CD4-positive, alpha-beta T cell treated with Interleukin-4 for 1 hour (primary cell): Measurements from ENCODE around the gene KRT2.

Source experiments
- DNase-seq, 2 donors: peaks; one replicate each; pipeline ENCODE4 v3.0.0-alpha.2; 2020 to 2022

Gene KRT2

GRCh38 chr12:52651726-52652261 lies at the start of gene KRT2:
Gene KRT2, minus strand, starts transcription at chr12:52652211. Its CDS starts 69 bp downstream, at chr12:52652142.
- DNase-seq, result no peak

GRCh38 chr12:52701281-52701680 lies 49.3 kb upstream of the KRT2 start:
- no peak for DNase-seq

GRCh38 chr12:52699960-52700359 lies 47.9 kb upstream of the KRT2 start:
- DNase-seq, result no peak

- no peak for DNase-seq
These were observed 47.4 kb upstream of the KRT2 start for GRCh38 chr12:52699373-52699772.

- DNase-seq, result no peak
These were observed 46.8 kb upstream of the KRT2 start for GRCh38 chr12:52698651-52699340.

- no peak for DNase-seq
These were observed 45.1 kb upstream of the KRT2 start for GRCh38 chr12:52697058-52697582.

- DNase-seq, result no peak
These were observed 44.6 kb upstream of the KRT2 start for GRCh38 chr12:52696588-52696987.

GRCh38 chr12:52695039-52695438 lies 43.0 kb upstream of the KRT2 start:
- no peak for DNase-seq

GRCh38 chr12:52694151-52694550 lies 42.1 kb upstream of the KRT2 start:
- no peak for DNase-seq

DNA sequence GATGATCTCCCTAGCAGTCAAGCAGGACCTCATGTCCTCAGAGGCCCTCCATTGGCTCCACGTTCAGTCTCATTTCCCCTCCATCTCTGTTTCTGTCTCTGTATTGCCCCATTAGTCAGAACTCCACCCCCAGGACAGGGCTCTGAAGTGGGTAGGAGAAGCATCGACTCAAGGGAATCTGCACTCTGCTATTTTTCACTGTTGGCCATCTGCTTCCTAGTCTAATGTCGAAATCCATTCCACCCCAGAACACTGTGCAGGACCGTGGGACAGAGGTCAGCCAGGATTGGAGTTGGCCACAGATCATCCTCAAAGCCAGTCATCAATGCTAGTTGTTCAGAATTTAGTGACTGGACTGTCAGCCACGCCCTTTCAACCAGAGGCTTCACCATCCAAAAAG lies 41.2 kb upstream of the KRT2 start:
- DNase-seq, result no peak

DNA sequence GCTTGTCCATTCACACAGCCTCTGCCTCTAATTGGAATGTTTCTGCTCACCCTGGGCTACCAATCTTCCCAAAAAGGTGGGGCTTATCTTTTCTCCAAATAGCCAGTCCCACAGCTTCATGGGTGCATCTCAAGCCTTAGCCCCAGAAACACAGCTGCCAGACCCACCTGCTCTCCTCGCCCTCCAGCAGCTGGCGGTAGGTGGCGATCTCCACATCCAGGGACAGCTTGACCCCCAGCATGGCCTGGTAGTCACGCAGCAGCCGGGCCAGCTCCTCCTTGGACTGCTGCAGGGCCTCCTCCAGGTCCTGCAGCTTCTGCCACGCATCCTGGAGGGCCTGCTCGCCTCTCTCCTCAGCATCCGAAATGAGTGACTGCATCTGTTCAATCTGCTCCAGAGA lies 40.2 kb upstream of the KRT2 start:
- DNase-seq, result no peak

DNA sequence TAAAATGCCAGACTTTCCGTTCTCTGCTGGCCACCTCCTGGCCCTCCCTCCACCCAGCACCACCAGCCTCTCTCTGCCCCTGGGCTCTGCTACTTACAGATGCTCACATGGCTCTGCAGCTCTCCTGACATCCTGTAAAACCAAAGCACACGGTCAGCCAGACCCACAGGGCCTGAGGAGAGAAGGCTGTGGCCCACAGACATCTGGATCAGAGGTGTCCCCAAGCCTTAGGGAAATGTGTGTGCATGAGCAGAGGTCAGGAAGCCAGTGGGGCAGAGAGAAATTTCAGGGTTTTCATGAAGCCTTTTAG lies 39.8 kb upstream of the KRT2 start:
- no peak for DNase-seq

- peak; percentile 36 to 45 for DNase-seq
These were observed 39.2 kb upstream of the KRT2 start for GRCh38 chr12:52691076-52691840.

- no peak for DNase-seq
These were observed 38.5 kb upstream of the KRT2 start for GRCh38 chr12:52690351-52691075.

DNA sequence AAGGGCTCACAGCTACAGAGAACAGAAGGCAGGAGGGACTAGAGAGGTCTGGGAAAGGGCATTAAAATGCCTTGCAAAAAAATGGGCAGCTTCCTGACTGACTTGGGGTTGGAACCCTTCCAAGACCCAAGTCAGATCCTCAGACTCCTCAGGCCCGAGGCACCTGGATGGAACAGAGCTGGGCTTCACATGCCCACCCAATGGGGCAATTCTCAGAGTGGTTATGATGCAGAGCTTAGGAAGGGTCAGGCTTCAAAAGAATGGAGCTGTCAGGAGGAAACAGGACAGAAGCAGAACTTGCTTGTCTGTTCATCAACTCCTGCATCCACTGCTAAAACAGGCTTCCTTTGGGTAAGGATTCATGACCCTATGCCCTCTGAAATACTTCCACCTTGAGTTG lies 37.9 kb upstream of the KRT2 start:
- DNase-seq, result no peak

DNA sequence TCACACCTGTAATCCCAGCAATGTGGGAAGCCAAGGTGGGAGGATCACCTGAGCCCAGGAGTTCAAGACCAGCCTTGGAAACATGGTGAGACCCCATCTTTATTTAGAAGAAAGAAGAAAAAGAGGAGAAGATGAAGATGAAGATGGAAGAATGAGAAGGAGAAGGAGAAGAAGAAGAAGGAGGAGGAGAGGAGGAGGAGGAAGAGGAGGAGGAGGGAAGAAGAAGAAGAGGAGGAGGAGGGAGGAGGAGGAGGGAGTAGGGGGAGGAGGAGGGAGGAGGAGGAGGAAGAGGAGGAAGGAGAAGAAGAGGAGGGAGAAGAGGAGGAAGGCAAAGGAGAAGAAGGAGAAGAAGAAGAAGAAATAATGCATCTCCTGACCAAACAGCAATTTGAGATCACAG lies 37.2 kb upstream of the KRT2 start:
- no peak for DNase-seq

GRCh38 chr12:52688481-52688880 lies 36.5 kb upstream of the KRT2 start:
- no peak for DNase-seq

- no peak for DNase-seq
These were observed 35.7 kb upstream of the KRT2 start for GRCh38 chr12:52687497-52688385.

DNA sequence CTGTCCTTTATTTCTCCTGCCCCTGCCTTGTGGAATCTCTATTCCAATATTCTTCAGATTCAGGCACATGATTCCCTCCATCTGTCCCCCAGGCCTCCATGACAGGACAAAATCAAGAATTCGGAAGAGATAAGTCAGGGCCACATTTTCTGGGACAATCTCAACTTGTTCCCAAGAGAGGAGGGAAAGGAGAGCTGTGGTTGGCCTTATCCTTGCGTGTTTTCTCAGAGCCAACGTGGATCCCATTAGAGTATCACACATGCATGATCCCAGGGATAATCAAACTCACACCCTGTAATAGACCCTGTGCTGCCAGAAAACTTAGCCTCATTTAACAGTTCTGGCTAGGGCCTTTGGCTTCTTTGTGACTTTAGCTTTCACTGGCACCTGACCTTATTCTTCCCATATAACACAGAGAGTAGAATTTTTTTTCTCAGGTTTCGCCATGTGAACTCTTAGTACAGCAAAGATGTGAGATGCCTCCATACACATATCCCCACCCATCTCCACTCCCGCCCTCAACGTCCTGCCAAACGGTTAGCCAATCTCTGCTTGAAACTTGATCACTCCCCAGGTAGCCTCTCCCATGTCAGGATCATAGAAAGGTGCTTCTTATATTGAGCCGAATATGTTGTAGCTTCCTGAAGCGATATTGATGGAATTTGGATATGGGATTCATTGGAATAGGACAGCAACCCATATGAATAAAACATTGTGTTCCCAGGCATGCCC lies 34.9 kb upstream of the KRT2 start:
- no peak for DNase-seq

DNA sequence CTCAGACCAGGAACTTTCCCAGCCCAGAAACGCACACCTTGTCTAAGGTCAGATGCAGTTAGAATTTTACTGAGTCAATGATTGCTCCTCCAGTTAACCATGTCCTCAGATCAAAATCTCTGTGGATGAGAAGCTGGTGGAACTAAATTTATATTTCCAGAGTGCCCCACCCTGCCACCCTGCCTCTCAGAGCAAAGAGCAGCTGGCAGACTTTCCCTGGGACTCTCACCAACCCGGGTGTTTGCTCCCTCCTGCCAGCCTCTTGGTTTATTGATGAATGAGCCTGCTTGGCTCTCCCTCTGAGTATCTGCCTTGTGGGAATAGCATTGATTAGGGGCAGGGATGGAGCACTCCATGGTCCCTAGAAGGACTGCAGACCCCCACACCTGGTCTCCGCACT lies 34.1 kb upstream of the KRT2 start:
- no peak for DNase-seq

GRCh38 chr12:52685406-52685890 lies 33.4 kb upstream of the KRT2 start:
- DNase-seq, result no peak

DNA sequence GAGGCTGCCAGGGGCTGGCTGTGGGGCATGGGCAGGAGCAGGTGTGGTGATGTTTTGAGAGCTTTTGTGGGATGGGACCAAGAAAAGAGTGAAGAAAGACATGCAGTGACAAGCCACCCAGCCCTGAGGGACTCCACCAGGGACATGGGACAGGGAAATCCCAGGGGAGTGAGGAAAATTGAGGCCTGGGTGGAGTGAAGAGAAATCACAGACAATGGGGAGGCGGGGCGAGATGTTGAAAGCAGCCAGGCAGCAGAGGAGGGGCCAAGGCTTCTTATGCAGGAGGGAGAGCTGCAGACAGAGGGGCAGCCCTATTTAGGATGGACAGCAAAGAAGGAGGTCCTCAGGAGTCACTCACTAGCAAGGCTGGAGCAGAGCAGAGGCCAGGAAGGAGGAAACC lies 32.4 kb upstream of the KRT2 start:
- no peak for DNase-seq
